ENCODE measurements around the gene FEZ2. TPM values are rescaled to one million over a fixed set of nuclear protein-coding genes. Genes with fewer than 3 reads are reported as not detected.

Gene FEZ2
- total RNA-seq, 1 experiment from 2014 or later: 14.8 TPM

- Histone ChIP-seq H3K9me3 (ENCODE audit: control insufficient read depth in 1 of 2, insufficient read depth in 1 of 2, low read depth in 1 of 2, low read length in 2 of 2) (no peaks in the 10 kb centered on the region), H3K79me2 (ENCODE audit: insufficient read depth, low read length) (no peaks in the 10 kb centered on the region), H3K27me3 (ENCODE audit: insufficient read depth, low read length) (no peaks in the 10 kb centered on the region), H3K27ac (ENCODE audit: low read depth, low read length) (no peak overlapping the region), H3K9me2 (ENCODE audit: insufficient read depth) (no peaks in the 10 kb centered on the region), H3K4me3 (replicated peaks in 1 of 2; ENCODE audit: low read depth in 1 of 2, low read length in 2 of 2) (no peak overlapping the region), H3K4me1 (ENCODE audit: control insufficient read depth in 1 of 2, insufficient read depth in 2 of 2, low read length in 2 of 2) (0 out of 4 replicates have a peak, but pooled peaks cover 0 to 6% of the 10 kb centered on the region in 2 experiments), H3K9ac (ENCODE audit: low read length) (no peak overlapping the region), H3K36me3 (ENCODE audit: control insufficient read depth in 1 of 2, insufficient read depth in 2 of 2, low read length in 2 of 2) (peaks cover 0 to 5% of the 10 kb centered on the region in 2 experiments; a peak in 1 of 4 replicates), H2AFZ (ENCODE audit: low read depth, low read length, poor library complexity, severe bottlenecking) (no peak overlapping the region), H4K20me1 (ENCODE audit: insufficient read depth) (no peaks in the 10 kb centered on the region), H3K4me2 (ENCODE audit: low read length) (no peak overlapping the region)
- no peak for DNase-seq (ENCODE audit: low read depth, low spot score)
- ATAC-seq: no peak
- intact Hi-C loops (cut with micrococcal nuclease): no loop called here
- no TSS peak for BruUV-seq (replicated peaks)
- RAD21 ChIA-PET (ENCODE audit: low non-redundant PET in 1 of 2, low total read pairs in 2 of 2, uncharacterized antibody in 2 of 2, unreplicated experiment in 2 of 2): no interaction called here
- CTCF ChIA-PET: no interaction called here
- TF ChIP-seq EZH2phosphoT487 (IDR thresholded peaks at IDR 0.05; ENCODE audit: borderline replicate concordance): no peak
- POLR2A ChIA-PET: no interaction called here
These were observed 61.2 kb downstream of the FEZ2 start for GRCh38 chr2:36536776-36537175.

GRCh38 chr2:36535099-36535498 lies 62.9 kb downstream of the FEZ2 start:
- Histone ChIP-seq H3K4me1 (ENCODE audit: control insufficient read depth in 1 of 2, insufficient read depth in 2 of 2, low read length in 2 of 2) (0 out of 4 replicates have a peak, but pooled peaks cover 0 to 6% of the 10 kb centered on the region in 2 experiments), H4K20me1 (ENCODE audit: insufficient read depth) (no peaks in the 10 kb centered on the region), H3K27me3 (ENCODE audit: insufficient read depth, low read length) (no peaks in the 10 kb centered on the region), H3K9ac (ENCODE audit: low read length) (no peak overlapping the region), H3K9me2 (ENCODE audit: insufficient read depth) (no peaks in the 10 kb centered on the region), H3K4me2 (ENCODE audit: low read length) (no peak overlapping the region), H3K79me2 (ENCODE audit: insufficient read depth, low read length) (no peaks in the 10 kb centered on the region), H3K27ac (ENCODE audit: low read depth, low read length) (no peak overlapping the region), H3K4me3 (replicated peaks in 1 of 2; ENCODE audit: low read depth in 1 of 2, low read length in 2 of 2) (no peak overlapping the region), H3K9me3 (ENCODE audit: control insufficient read depth in 1 of 2, insufficient read depth in 1 of 2, low read depth in 1 of 2, low read length in 2 of 2) (no peaks in the 10 kb centered on the region), H3K36me3 (ENCODE audit: control insufficient read depth in 1 of 2, insufficient read depth in 2 of 2, low read length in 2 of 2) (no peaks in the 10 kb centered on the region), H2AFZ (ENCODE audit: low read depth, low read length, poor library complexity, severe bottlenecking) (no peak overlapping the region)
- DNase-seq (ENCODE audit: low read depth, low spot score) (no peak), ATAC-seq (no peak)
- TF ChIP-seq SP1 (IDR thresholded peaks at IDR 0.05; ENCODE audit: low read depth) (no peak), POLR2A (IDR thresholded peaks at IDR 0.05; ENCODE audit: borderline replicate concordance, extremely low read depth, insufficient read depth, insufficient read length) (no peak), CBX3 (IDR thresholded peaks at IDR 0.05; ENCODE audit: low read depth) (no peak), EZH2 (IDR thresholded peaks at IDR 0.05) (no peak), POLR2AphosphoS5 (IDR thresholded peaks at IDR 0.05; ENCODE audit: low read depth, low read length) (no peak), MAX (IDR thresholded peaks at IDR 0.05) (no peak), SRF (IDR thresholded peaks at IDR 0.05; ENCODE audit: low read depth) (no peak), REST (IDR thresholded peaks at IDR 0.05; ENCODE audit: low read depth) (no peak), EZH2phosphoT487 (IDR thresholded peaks at IDR 0.05; ENCODE audit: borderline replicate concordance) (no peak), ATF3 (IDR thresholded peaks at IDR 0.05) (no peak), YY1 (IDR thresholded peaks at IDR 0.05; ENCODE audit: extremely low read depth, insufficient replicate concordance, low read depth, low read length) (no peak), CEBPB (IDR thresholded peaks at IDR 0.05; ENCODE audit: low read depth) (no peak), ZFX (IDR thresholded peaks at IDR 0.05) (no peak), ELF1 (IDR thresholded peaks at IDR 0.05; ENCODE audit: borderline replicate concordance, low read depth) (no peak), ZBTB33 (IDR thresholded peaks at IDR 0.05; ENCODE audit: extremely low read depth, insufficient replicate concordance, low read length) (no peak), ZNF274 (IDR thresholded peaks at IDR 0.05; ENCODE audit: low read depth, low read length) (no peak), RAD21 (IDR thresholded peaks at IDR 0.05; ENCODE audit: low read depth) (no peak)
- intact Hi-C loops (cut with micrococcal nuclease): no loop called here
- ChIA-PET RAD21 (ENCODE audit: low non-redundant PET in 1 of 2, low total read pairs in 2 of 2, uncharacterized antibody in 2 of 2, unreplicated experiment in 2 of 2) (no interaction called here), POLR2A (no interaction called here), CTCF (no interaction called here)
- no TSS peak for BruUV-seq (replicated peaks)
